HepG2 (cell line): ENCODE data around the gene GPRIN2. TPM values are rescaled to one million over a fixed set of nuclear protein-coding genes. Genes with fewer than 3 reads are reported as not detected.

Experiments used
- ATAC-seq: fragments of 200-7000 bp; cut with Tn5 transposase; 3 replicates; pipeline ENCODE4 v1.9.1; 2020; ENCODE audit warnings: mild to moderate bottlenecking, moderate library complexity
- BruUV-seq: library from RNA; stranded (reverse); fragments of 400-500 nt; replicated peaks from 2 replicates; lab custom pipeline; 2021; lab: Mats Ljungman, UMichigan
- CTCF ChIA-PET: fragments of 300-600 bp; formaldehyde crosslinking; extraction: SDS; loops from one replicate; lab custom pipeline; 2021; ENCODE audit warnings: low total read pairs, inconsistent platforms, low intra/inter-chr PET ratio; lab: Yijun Ruan, JAX
- POLR2A ChIA-PET: fragments of 350-600 bp; sonication (Branson Sonifier 250); formaldehyde crosslinking; loops from one replicate; lab custom pipeline; 2020; ENCODE audit warnings: antibody characterized with exemption, inconsistent platforms; lab: Yijun Ruan, JAX
- DNase-seq: peaks from one replicate; pipeline ENCODE4 v3.0.0-alpha.2; 2015; ENCODE audit warnings: low spot score
- FAIRE-seq: peaks from 3 replicates; lab custom pipeline; 2011; peaks lifted over from hg19 to GRCh38; lab: Jason Lieb, UNC
- H2AFZ ChIP-seq: one replicate; pipeline ENCODE4 v1.6.1; 2011; ENCODE audit warnings: low read length, inconsistent platforms
- H3K27ac ChIP-seq: fragments of 300-600 bp; 3 replicates; pipeline ENCODE4 v1.8.0; 2011; ENCODE audit warnings: mixed run types, mild to moderate bottlenecking, mixed read lengths, low read length, inconsistent platforms; ENCODE audit not compliant: insufficient read depth; ENCODE audit errors: extremely low read length
- H3K27me3 ChIP-seq, 2 experiments: fragments of 200-600 bp in 1 of 2; 2 replicates in 1 of 2; 3 replicates in 1 of 2; pipeline versions ENCODE4 v1.6.0 to v1.8.0; 2011; ENCODE audit warnings: low read length in 2 of 2, mild to moderate bottlenecking in 2 of 2, moderate library complexity in 2 of 2, inconsistent platforms in 1 of 2; ENCODE audit not compliant: insufficient read depth in 2 of 2, control insufficient read depth in 1 of 2
- H3K36me3 ChIP-seq, 2 experiments: fragments of 200-600 bp in 1 of 2; replicated peaks in 1 of 2; 2 replicates in 1 of 2; 3 replicates in 1 of 2; pipeline versions ENCODE4 v1.5.1 to v1.8.0; 2011; ENCODE audit warnings: low read length in 2 of 2, inconsistent platforms in 1 of 2; ENCODE audit not compliant: insufficient read depth in 2 of 2, control insufficient read depth in 1 of 2
- H3K4me1 ChIP-seq: 2 replicates; pipeline ENCODE4 v1.5.1; 2012; ENCODE audit warnings: low read length, inconsistent platforms; ENCODE audit not compliant: insufficient read depth
- H3K4me2 ChIP-seq: 2 replicates; pipeline ENCODE4 v1.6.0; 2011; ENCODE audit warnings: low read depth, low read length, inconsistent platforms
- H3K4me3 ChIP-seq, 3 experiments: fragments of 200-600 bp in 1 of 3; sonication (generic), shearing (Covaris generic) in 1 of 3; replicated peaks in 1 of 3; 2 replicates each; pipeline ENCODE4 v1.5.1; 2011 to 2016; ENCODE audit warnings: low read length in 3 of 3, inconsistent platforms in 2 of 3, low read depth in 2 of 3, mild to moderate bottlenecking in 2 of 3, control low read depth in 1 of 3, mixed read lengths in 1 of 3; ENCODE audit not compliant: insufficient read depth in 1 of 3
- H3K79me2 ChIP-seq: one replicate; pipeline ENCODE4 v1.6.1; 2011; ENCODE audit warnings: low read length, inconsistent platforms; ENCODE audit not compliant: insufficient read depth
- H3K9ac ChIP-seq: 2 replicates; pipeline ENCODE4 v1.6.0; 2011; ENCODE audit warnings: mild to moderate bottlenecking, low read depth, low read length, inconsistent platforms; ENCODE audit not compliant: insufficient read depth
- H3K9me3 ChIP-seq: 2 replicates; pipeline ENCODE4 v1.5.1; 2012; ENCODE audit warnings: mild to moderate bottlenecking, low read length
- H4K20me1 ChIP-seq: 2 replicates; pipeline ENCODE4 v1.6.0; 2011; ENCODE audit warnings: inconsistent platforms, mild to moderate bottlenecking, low read length, moderate library complexity; ENCODE audit not compliant: insufficient read depth
- BRF2 ChIP-seq: sonication (generic); formaldehyde crosslinking; IDR thresholded peaks from 2 replicates; pipeline ENCODE4 v1.8.1; 2022; ENCODE audit warnings: mild to moderate bottlenecking, missing genetic modification reagents
- NFAT5 ChIP-seq: sonication (generic); formaldehyde crosslinking; IDR thresholded peaks from 2 replicates; pipeline ENCODE4 v1.4.0; 2020; ENCODE audit warnings: missing genetic modification reagents
- REL ChIP-seq: sonication (generic); formaldehyde crosslinking; conservative IDR thresholded peaks from 2 replicates; pipeline ENCODE4 v1.8.0; 2022; ENCODE audit warnings: mild to moderate bottlenecking, missing genetic modification reagents, moderate library complexity
- ZBTB7B ChIP-seq: sonication (generic); formaldehyde crosslinking; IDR thresholded peaks from 2 replicates; pipeline ENCODE4 v1.4.0; 2020; ENCODE audit warnings: missing genetic modification reagents
- ZFAT ChIP-seq: sonication (generic); formaldehyde crosslinking; conservative IDR thresholded peaks from 2 replicates; pipeline ENCODE4 v1.8.1; 2023; ENCODE audit warnings: missing genetic modification reagents, inconsistent platforms
- ZNF33B ChIP-seq: sonication (generic); formaldehyde crosslinking; IDR thresholded peaks from 2 replicates; pipeline ENCODE4 v1.5.1; 2020; ENCODE audit warnings: mild to moderate bottlenecking, missing genetic modification reagents
- ZNF557 ChIP-seq: sonication (generic); formaldehyde crosslinking; IDR thresholded peaks from 2 replicates; pipeline ENCODE4 v1.4.0; 2020; ENCODE audit warnings: missing genetic modification reagents
- ZNF614 ChIP-seq: IDR thresholded peaks from 2 replicates; pipeline ENCODE4 v1.6.1; 2018; ENCODE audit warnings: missing biosample characterization, missing genetic modification reagents, inconsistent platforms, borderline replicate concordance
- ZNF710 ChIP-seq: sonication (generic); formaldehyde crosslinking; IDR thresholded peaks from 2 replicates; pipeline ENCODE4 v1.5.0; 2020; ENCODE audit warnings: mild to moderate bottlenecking, missing genetic modification reagents, borderline replicate concordance
- ZUFSP ChIP-seq: sonication (generic); formaldehyde crosslinking; IDR thresholded peaks from 2 replicates; pipeline ENCODE4 v1.9.0; 2021; ENCODE audit warnings: missing genetic modification reagents, mild to moderate bottlenecking, borderline replicate concordance
- WGBS: methylation state at CpG from one replicate; pipeline ENCODE4 v1.1.6; 2017; ENCODE audit warnings: low lambda C conversion rate; 5-methylcytosine and 5-hydroxymethylcytosine counted together
- in situ Hi-C: cut with HindIII; loops from 2 replicates; pipeline ENCODE4 v1.10.0; 2017; ENCODE audit warnings: low pct_unique_long_range_greater_than_20kb; ENCODE audit not compliant: extremely low pct_ligation_motif_present
- intact Hi-C: fragments of 100-400 bp; cut with micrococcal nuclease; formaldehyde crosslinking; loops from one replicate; pipeline ENCODE4 v1.10.0; 2022; ENCODE audit not compliant: unreplicated experiment
- polyA plus RNA-seq, 8 experiments: library from polyadenylated mRNA; depleted of rRNA in 3 of 8; stranded (reverse) in 7 of 8; unstranded in 1 of 8; fragments of >200 nt; fragmentation: Illumina TruSeq in 4 of 8; extraction: Trizol in 4 of 8; gene quantifications; 2 replicates each; pipeline versions ENCODE4 v1.2.1 to v1.2.3, GENCODE V29; 2011 to 2016; ENCODE audit warnings: low read depth in 4 of 8, missing spikeins in 1 of 8, mixed read lengths in 1 of 8; ENCODE audit not compliant: insufficient read depth in 1 of 8
- total RNA-seq, 5 experiments: library from RNA; depleted of rRNA; stranded (reverse); fragments of >200 nt; fragmentation: Illumina TruSeq; extraction: Trizol; gene quantifications; 2 replicates each; pipeline ENCODE4 v1.2.3, GENCODE V29; 2016; ENCODE audit warnings: low read depth in 1 of 5

GPRIN2 gene
- total and polyA plus RNA-seq, 2 of the 13 experiments (the other 11 are each of a cell fraction or from before 2014, with no cell fraction given): not detected

- TF ChIP-seq NFAT5 (CRISPR knock-in tag) (no peak), ZNF33B (CRISPR knock-in tag) (no peak), ZFAT (CRISPR knock-in tag) (no peak)
Measured at GRCh38 chr10:46528675-46529615, 27.5 kb downstream of the GPRIN2 start (continued).

GRCh38 chr10:46528171-46528671 lies 28.2 kb downstream of the GPRIN2 start:
- Histone ChIP-seq H3K4me2 (no peak overlapping the region), H3K27me3 (peaks cover 2 to 26% of the 10 kb centered on the region in 2 experiments; a peak in 2 of 5 replicates), H4K20me1 (no peaks in the 10 kb centered on the region), H3K4me3 (no peak overlapping the region), H3K9me3 (no peaks in the 10 kb centered on the region), H3K9ac (no peak overlapping the region), H3K79me2 (no peaks in the 10 kb centered on the region), H3K4me1 (peaks cover 12% of the 10 kb centered on the region), H3K36me3 (no peaks in the 10 kb centered on the region), H2AFZ (no peak overlapping the region), H3K27ac (no peak overlapping the region)
- ChIA-PET CTCF (no interaction called here), POLR2A (no interaction called here)
- intact Hi-C loops (no loop called here), in situ Hi-C loops (no loop called here)
- no peak for TF ChIP-seq ZNF614 (CRISPR knock-in tag)
- TF ChIP-seq REL (CRISPR knock-in tag): no peak
- TF ChIP-seq ZUFSP (CRISPR knock-in tag): no peak
- no peak for TF ChIP-seq ZBTB7B (CRISPR knock-in tag)
- no peak for TF ChIP-seq ZNF557 (CRISPR knock-in tag)
- no peak for TF ChIP-seq BRF2 (CRISPR knock-in tag)
- TF ChIP-seq ZNF710 (CRISPR knock-in tag): no peak
- no TSS peak for BruUV-seq
- 17% methylated on average over 6 of the region's 9 CpGs for WGBS
- no peak for ATAC-seq
- no peak for DNase-seq
- FAIRE-seq: no peak
